GM23338 (cell line): ENCODE results near the gene CRISPLD2. TPM values are rescaled to one million over a fixed set of nuclear protein-coding genes. Genes with fewer than 3 reads are reported as not detected.

Source experiments
- ATAC-seq: fragments of 200-7000 bp; cut with Tn5 transposase; 3 replicates; pipeline ENCODE4 v1.9.1; 2020
- DNase-seq: peaks from one replicate; pipeline ENCODE4 v3.0.0-alpha.2; 2015; ENCODE audit warnings: low spot score
- H2AFZ ChIP-seq: fragments of 200-600 bp; sonication (generic); 2 replicates; pipeline ENCODE4 v1.8.0; 2016; ENCODE audit warnings: antibody characterized with exemption, mild to moderate bottlenecking, moderate library complexity
- H3F3A ChIP-seq: fragments of 200-600 bp; sonication (generic); replicated peaks from 2 replicates; pipeline ENCODE4 v1.8.0; 2017; ENCODE audit warnings: antibody characterized with exemption, mixed run types, low read depth
- H3K27ac ChIP-seq: fragments of 200-600 bp; sonication (generic); 2 replicates; pipeline ENCODE4 v1.6.1; 2016; ENCODE audit warnings: low read depth
- H3K27me3 ChIP-seq: fragments of 200-600 bp; sonication (generic); 2 replicates; pipeline ENCODE4 v1.8.0; 2016; ENCODE audit warnings: mild to moderate bottlenecking, mixed run types, moderate library complexity; ENCODE audit not compliant: insufficient read depth
- H3K36me3 ChIP-seq: fragments of 200-600 bp; sonication (generic); 2 replicates; pipeline ENCODE4 v1.8.0; 2016; ENCODE audit warnings: mild to moderate bottlenecking; ENCODE audit not compliant: insufficient read depth
- H3K4me1 ChIP-seq: fragments of 200-600 bp; sonication (generic); 2 replicates; pipeline ENCODE4 v1.8.0; 2016; ENCODE audit warnings: mild to moderate bottlenecking, moderate library complexity; ENCODE audit not compliant: insufficient read depth
- H3K4me2 ChIP-seq: fragments of 200-600 bp; sonication (generic); 2 replicates; pipeline ENCODE4 v1.7.1; 2017; ENCODE audit warnings: mixed run types
- H3K4me3 ChIP-seq: fragments of 200-600 bp; sonication (generic); 2 replicates; pipeline ENCODE4 v1.6.1; 2016; ENCODE audit warnings: mixed run types
- H3K79me2 ChIP-seq: fragments of 200-600 bp; sonication (generic); replicated peaks from 2 replicates; pipeline ENCODE4 v1.8.0; 2017; ENCODE audit warnings: mild to moderate bottlenecking; ENCODE audit not compliant: insufficient read depth
- H3K9me2 ChIP-seq: fragments of 200-600 bp; sonication (generic); 2 replicates; pipeline ENCODE4 v1.8.0; 2017; ENCODE audit not compliant: insufficient read depth
- H4K20me1 ChIP-seq: fragments of 200-600 bp; sonication (generic); replicated peaks from 2 replicates; pipeline ENCODE4 v1.8.0; 2017; ENCODE audit warnings: mild to moderate bottlenecking; ENCODE audit not compliant: insufficient read depth
- H3K27ac Mint-ChIP-seq: 2 replicates; pipeline ENCODE4 v1.8.0; 2020; ENCODE audit warnings: inconsistent platforms, mild to moderate bottlenecking, moderate library complexity, mixed read lengths
- H3K27me3 Mint-ChIP-seq: 3 replicates; pipeline ENCODE4 v1.8.0; 2022; ENCODE audit warnings: low read depth, mild to moderate bottlenecking, moderate library complexity, mixed read lengths, inconsistent platforms; ENCODE audit not compliant: insufficient read depth, poor library complexity
- H3K36me3 Mint-ChIP-seq: 3 replicates; pipeline ENCODE4 v1.8.0; 2021; ENCODE audit warnings: low read depth, mild to moderate bottlenecking, inconsistent platforms, moderate library complexity, mixed read lengths
- H3K4me1 Mint-ChIP-seq: 3 replicates; pipeline ENCODE4 v1.8.0; 2020; ENCODE audit warnings: mild to moderate bottlenecking, inconsistent platforms, mixed read lengths
- H3K4me3 Mint-ChIP-seq: 3 replicates; pipeline ENCODE4 v1.8.0; 2021; ENCODE audit warnings: moderate library complexity, mild to moderate bottlenecking, inconsistent platforms, mixed read lengths
- H3K9me3 Mint-ChIP-seq: 3 replicates; pipeline ENCODE4 v1.8.0; 2020; ENCODE audit warnings: moderate library complexity, mild to moderate bottlenecking, inconsistent platforms, mixed read lengths
- CREB1 ChIP-seq: fragments of 250-450 bp; sonication (Bioruptor Pico); IDR thresholded peaks from 2 replicates; pipeline ENCODE4 v1.5.0; 2020; ENCODE audit warnings: low read depth, mild to moderate bottlenecking, moderate library complexity
- EZH2 ChIP-seq: fragments of 200-600 bp; sonication (generic); IDR thresholded peaks from one replicate; pipeline ENCODE4 v1.8.0; 2017; ENCODE audit warnings: antibody characterized with exemption, mild to moderate bottlenecking, low read depth; ENCODE audit not compliant: unreplicated experiment
- EZH2phosphoT487 ChIP-seq: fragments of 200-600 bp; sonication (generic); IDR thresholded peaks from one replicate; pipeline ENCODE4 v1.8.1; 2018; ENCODE audit warnings: antibody characterized with exemption; ENCODE audit not compliant: unreplicated experiment
- JUNB ChIP-seq: IDR thresholded peaks from one replicate; pipeline ENCODE4 v1.6.1; 2016; ENCODE audit warnings: antibody characterized with exemption; ENCODE audit not compliant: unreplicated experiment
- ZNF114 ChIP-seq: fragments of 250-450 bp; sonication (Bioruptor Pico); IDR thresholded peaks from 2 replicates; pipeline ENCODE4 v1.5.0; 2020; ENCODE audit warnings: mild to moderate bottlenecking, moderate library complexity
- polyA plus RNA-seq: library from polyadenylated mRNA; unstranded; fragments of >200 nt; fragmentation: Nextera tagmentation; extraction: Ambion mirVana; gene quantifications from 2 replicates; pipeline ENCODE4 v1.2.1, GENCODE V29; 2016
- total RNA-seq: library from RNA; depleted of rRNA; stranded (reverse); fragments of >200 nt; shearing (Covaris generic); gene quantifications from 2 replicates; pipeline ENCODE4 v1.2.3, GENCODE V29; 2014
- TF ChIP-seq, protein P1 (sequence below), 2 experiments: fragments of 200-600 bp in 1 of 2; sonication (generic) in 1 of 2; conservative IDR thresholded peaks; 2 replicates each; pipeline versions ENCODE4 v1.5.1 to v1.6.1; 2016 to 2017; ENCODE audit warnings: antibody characterized with exemption in 2 of 2, low read depth in 2 of 2, mild to moderate bottlenecking in 2 of 2, moderate library complexity in 1 of 2
- TF ChIP-seq, protein P2 (sequence below): IDR thresholded peaks from one replicate; pipeline ENCODE4 v1.6.1; 2018; ENCODE audit warnings: antibody characterized with exemption; ENCODE audit not compliant: unreplicated experiment
- TF ChIP-seq, protein P3 (sequence below): IDR thresholded peaks from 2 replicates; pipeline ENCODE4 v1.6.1; 2016; ENCODE audit warnings: antibody characterized with exemption

The CRISPLD2 gene
- total and polyA plus RNA-seq, 2 experiments from 2014 or later = 2.6 to 8.3 TPM

DNA sequence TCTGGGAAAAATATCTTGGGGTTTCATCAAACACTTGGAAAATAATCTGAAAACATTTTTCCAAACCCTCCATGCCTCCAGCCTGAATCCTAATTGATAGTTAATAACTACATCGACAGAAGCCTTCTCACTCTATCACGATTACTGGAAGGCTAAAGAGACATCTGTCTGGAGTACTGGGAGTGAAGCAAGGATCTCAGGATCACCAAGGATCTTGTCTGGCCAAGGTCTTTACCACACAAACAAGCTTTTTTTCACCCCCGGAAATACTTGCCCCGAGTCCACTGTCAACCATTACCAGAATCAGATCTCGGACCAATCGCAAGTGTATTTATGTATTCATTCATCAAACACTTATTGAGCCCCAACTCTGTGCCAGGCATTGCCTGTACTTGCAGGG, 28.3 kb upstream of the CRISPLD2 start:
- peaks cover 4% of the 10 kb centered on the region; the same call in 2 of the 3 replicates for H3K4me1 Mint-ChIP-seq
- no peak overlapping the region for H3K27ac Mint-ChIP-seq
- Histone ChIP-seq H3K36me3 (no peaks in the 10 kb centered on the region), H4K20me1 (no peaks in the 10 kb centered on the region), H3F3A (no peaks in the 10 kb centered on the region), H3K27ac (no peak overlapping the region), H3K27me3 (no peaks in the 10 kb centered on the region), H3K4me3 (no peak overlapping the region), H3K9me2 (no peaks in the 10 kb centered on the region), H3K4me1 (no peaks in the 10 kb centered on the region), H3K79me2 (no peaks in the 10 kb centered on the region), H2AFZ (no peak overlapping the region), H3K4me2 (no peak overlapping the region)
- peaks cover 5% of the 10 kb centered on the region for H3K27me3 Mint-ChIP-seq
- no peak overlapping the region for H3K4me3 Mint-ChIP-seq
- no peaks in the 10 kb centered on the region for H3K36me3 Mint-ChIP-seq
- ATAC-seq (no peak), DNase-seq (no peak)
- TF ChIP-seq, protein P1, sequence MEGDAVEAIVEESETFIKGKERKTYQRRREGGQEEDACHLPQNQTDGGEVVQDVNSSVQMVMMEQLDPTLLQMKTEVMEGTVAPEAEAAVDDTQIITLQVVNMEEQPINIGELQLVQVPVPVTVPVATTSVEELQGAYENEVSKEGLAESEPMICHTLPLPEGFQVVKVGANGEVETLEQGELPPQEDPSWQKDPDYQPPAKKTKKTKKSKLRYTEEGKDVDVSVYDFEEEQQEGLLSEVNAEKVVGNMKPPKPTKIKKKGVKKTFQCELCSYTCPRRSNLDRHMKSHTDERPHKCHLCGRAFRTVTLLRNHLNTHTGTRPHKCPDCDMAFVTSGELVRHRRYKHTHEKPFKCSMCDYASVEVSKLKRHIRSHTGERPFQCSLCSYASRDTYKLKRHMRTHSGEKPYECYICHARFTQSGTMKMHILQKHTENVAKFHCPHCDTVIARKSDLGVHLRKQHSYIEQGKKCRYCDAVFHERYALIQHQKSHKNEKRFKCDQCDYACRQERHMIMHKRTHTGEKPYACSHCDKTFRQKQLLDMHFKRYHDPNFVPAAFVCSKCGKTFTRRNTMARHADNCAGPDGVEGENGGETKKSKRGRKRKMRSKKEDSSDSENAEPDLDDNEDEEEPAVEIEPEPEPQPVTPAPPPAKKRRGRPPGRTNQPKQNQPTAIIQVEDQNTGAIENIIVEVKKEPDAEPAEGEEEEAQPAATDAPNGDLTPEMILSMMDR (conservative IDR thresholded peaks at IDR 0.05; ENCODE audit: low read depth in 2 of 2) = no peak
- no peaks in the 10 kb centered on the region for H3K9me3 Mint-ChIP-seq

DNA sequence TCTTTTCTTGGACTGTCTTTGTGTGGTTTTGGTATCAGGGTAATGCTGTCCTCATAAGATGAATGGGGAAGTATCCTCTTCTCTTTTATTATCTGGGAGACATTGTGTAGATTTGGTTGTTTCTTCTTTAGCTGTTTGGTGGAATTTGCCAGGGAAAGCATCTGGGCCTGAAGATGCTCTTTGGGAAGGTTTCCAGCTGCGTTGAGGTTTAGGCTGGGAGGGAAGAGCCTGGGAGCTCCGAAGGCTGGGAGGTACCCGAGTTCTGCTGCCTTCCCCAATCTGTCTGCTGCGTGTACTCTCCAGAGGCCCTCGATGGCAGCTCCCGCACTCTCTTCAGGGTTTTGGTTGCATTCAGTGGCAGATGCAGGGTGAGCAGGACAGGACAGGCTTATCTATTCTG, 25.6 kb upstream of the CRISPLD2 start:
- ATAC-seq = no peak
- peaks cover 5% of the 10 kb centered on the region for H3K27me3 Mint-ChIP-seq
- no peak overlapping the region for H3K27ac Mint-ChIP-seq
- TF ChIP-seq, protein P2, sequence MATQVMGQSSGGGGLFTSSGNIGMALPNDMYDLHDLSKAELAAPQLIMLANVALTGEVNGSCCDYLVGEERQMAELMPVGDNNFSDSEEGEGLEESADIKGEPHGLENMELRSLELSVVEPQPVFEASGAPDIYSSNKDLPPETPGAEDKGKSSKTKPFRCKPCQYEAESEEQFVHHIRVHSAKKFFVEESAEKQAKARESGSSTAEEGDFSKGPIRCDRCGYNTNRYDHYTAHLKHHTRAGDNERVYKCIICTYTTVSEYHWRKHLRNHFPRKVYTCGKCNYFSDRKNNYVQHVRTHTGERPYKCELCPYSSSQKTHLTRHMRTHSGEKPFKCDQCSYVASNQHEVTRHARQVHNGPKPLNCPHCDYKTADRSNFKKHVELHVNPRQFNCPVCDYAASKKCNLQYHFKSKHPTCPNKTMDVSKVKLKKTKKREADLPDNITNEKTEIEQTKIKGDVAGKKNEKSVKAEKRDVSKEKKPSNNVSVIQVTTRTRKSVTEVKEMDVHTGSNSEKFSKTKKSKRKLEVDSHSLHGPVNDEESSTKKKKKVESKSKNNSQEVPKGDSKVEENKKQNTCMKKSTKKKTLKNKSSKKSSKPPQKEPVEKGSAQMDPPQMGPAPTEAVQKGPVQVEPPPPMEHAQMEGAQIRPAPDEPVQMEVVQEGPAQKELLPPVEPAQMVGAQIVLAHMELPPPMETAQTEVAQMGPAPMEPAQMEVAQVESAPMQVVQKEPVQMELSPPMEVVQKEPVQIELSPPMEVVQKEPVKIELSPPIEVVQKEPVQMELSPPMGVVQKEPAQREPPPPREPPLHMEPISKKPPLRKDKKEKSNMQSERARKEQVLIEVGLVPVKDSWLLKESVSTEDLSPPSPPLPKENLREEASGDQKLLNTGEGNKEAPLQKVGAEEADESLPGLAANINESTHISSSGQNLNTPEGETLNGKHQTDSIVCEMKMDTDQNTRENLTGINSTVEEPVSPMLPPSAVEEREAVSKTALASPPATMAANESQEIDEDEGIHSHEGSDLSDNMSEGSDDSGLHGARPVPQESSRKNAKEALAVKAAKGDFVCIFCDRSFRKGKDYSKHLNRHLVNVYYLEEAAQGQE = no peak
- TF ChIP-seq, protein P1 (conservative IDR thresholded peaks at IDR 0.05; ENCODE audit: low read depth in 2 of 2) = no peak
- TF ChIP-seq, protein P3, sequence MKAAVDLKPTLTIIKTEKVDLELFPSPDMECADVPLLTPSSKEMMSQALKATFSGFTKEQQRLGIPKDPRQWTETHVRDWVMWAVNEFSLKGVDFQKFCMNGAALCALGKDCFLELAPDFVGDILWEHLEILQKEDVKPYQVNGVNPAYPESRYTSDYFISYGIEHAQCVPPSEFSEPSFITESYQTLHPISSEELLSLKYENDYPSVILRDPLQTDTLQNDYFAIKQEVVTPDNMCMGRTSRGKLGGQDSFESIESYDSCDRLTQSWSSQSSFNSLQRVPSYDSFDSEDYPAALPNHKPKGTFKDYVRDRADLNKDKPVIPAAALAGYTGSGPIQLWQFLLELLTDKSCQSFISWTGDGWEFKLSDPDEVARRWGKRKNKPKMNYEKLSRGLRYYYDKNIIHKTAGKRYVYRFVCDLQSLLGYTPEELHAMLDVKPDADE = no peak
- no peak for TF ChIP-seq JUNB
- TF ChIP-seq CREB1 (CRISPR knock-in tag) = no peak
- TF ChIP-seq EZH2 = no peak
- TF ChIP-seq ZNF114 (CRISPR knock-in tag) = no peak
- no peak for TF ChIP-seq EZH2phosphoT487

More for the DNA sequence above, 25.6 kb upstream of the CRISPLD2 start:
- Histone ChIP-seq H4K20me1 (no peaks in the 10 kb centered on the region), H3K4me2 (no peak overlapping the region), H3K36me3 (no peaks in the 10 kb centered on the region), H3K27me3 (no peaks in the 10 kb centered on the region), H3K4me1 (no peaks in the 10 kb centered on the region), H3K9me2 (no peaks in the 10 kb centered on the region), H3K79me2 (no peaks in the 10 kb centered on the region), H2AFZ (no peak overlapping the region), H3K4me3 (no peak overlapping the region), H3K27ac (no peak overlapping the region), H3F3A (no peaks in the 10 kb centered on the region)
- H3K9me3 Mint-ChIP-seq = no peaks in the 10 kb centered on the region
- no peak overlapping the region for H3K4me3 Mint-ChIP-seq
- H3K4me1 Mint-ChIP-seq = peaks cover 4% of the 10 kb centered on the region; the same call in 2 of the 3 replicates
- DNase-seq = no peak
- no peaks in the 10 kb centered on the region for H3K36me3 Mint-ChIP-seq
